Eye (tissue), 1 donor: ENCODE measurements around the gene CLRN3.
A peak's percentile ranks its signal among the peaks of the same experiment; 100 is the strongest.

Source experiments
- DNase-seq: peaks from one replicate; pipeline ENCODE4 v3.0.0-alpha.2; 2015

The CLRN3 gene

GRCh38 chr10:127892743-127893142 lies at the start of gene CLRN3:
TSS of gene CLRN3 (minus strand) at chr10:127892941. CDS start at chr10:127892784, 157 bp downstream.
- DNase-seq: no peak

GRCh38 chr10:127940866-127941640 lies 48.3 kb upstream of the CLRN3 start:
- no peak for DNase-seq

GRCh38 chr10:127939786-127940330 lies 47.1 kb upstream of the CLRN3 start:
- no peak for DNase-seq

GRCh38 chr10:127937915-127938463 lies 45.2 kb upstream of the CLRN3 start:
- peak; percentile 16 for DNase-seq

GRCh38 chr10:127937069-127937468 lies 44.3 kb upstream of the CLRN3 start:
- no peak for DNase-seq

- no peak for DNase-seq
These were observed 42.4 kb upstream of the CLRN3 start for GRCh38 chr10:127935071-127935561.

- DNase-seq: no peak
These were observed 41.6 kb upstream of the CLRN3 start for GRCh38 chr10:127934383-127934782.

GRCh38 chr10:127933271-127933670 lies 40.5 kb upstream of the CLRN3 start:
- DNase-seq: no peak

- DNase-seq: no peak
These were observed 40.0 kb upstream of the CLRN3 start for GRCh38 chr10:127932521-127933270.

GRCh38 chr10:127928021-127928806 lies 35.5 kb upstream of the CLRN3 start:
- no peak for DNase-seq

GRCh38 chr10:127926455-127926854 lies 33.7 kb upstream of the CLRN3 start:
- DNase-seq: no peak

GRCh38 chr10:127925471-127926207 lies 32.9 kb upstream of the CLRN3 start:
- no peak for DNase-seq

GRCh38 chr10:127923646-127924045 lies 30.9 kb upstream of the CLRN3 start:
- DNase-seq: no peak

GRCh38 chr10:127922675-127923366 lies 30.1 kb upstream of the CLRN3 start:
- no peak for DNase-seq

- DNase-seq: no peak
These were observed 29.5 kb upstream of the CLRN3 start for GRCh38 chr10:127922206-127922605.

GRCh38 chr10:127921753-127922145 lies 29.0 kb upstream of the CLRN3 start:
- DNase-seq: no peak

- peak; percentile 33 for DNase-seq
These were observed 28.5 kb upstream of the CLRN3 start for GRCh38 chr10:127921075-127921752.

- no peak for DNase-seq
These were observed 27.7 kb upstream of the CLRN3 start for GRCh38 chr10:127920306-127921074.

- DNase-seq: peak; percentile 24
These were observed 26.9 kb upstream of the CLRN3 start for GRCh38 chr10:127919418-127920271.
